K562 (cell line): Measurements from ENCODE around the gene FKBP15. TPM values are rescaled to one million over a fixed set of nuclear protein-coding genes. Genes with fewer than 3 reads are reported as not detected.
A peak's percentile ranks its signal among the peaks of the same experiment; 100 is the strongest.

Source experiments
- BACH1 ChIP-seq: fragments of 200-800 bp; sonication (Bioruptor generic); IDR thresholded peaks from 2 replicates; pipeline ENCODE4 v1.6.1; 2016; ENCODE audit warnings: missing genetic modification characterization, missing compliant biosample characterization
- DACH1 ChIP-seq: fragments of 450-650 bp; IDR thresholded peaks from 2 replicates; pipeline ENCODE4 v1.6.1; 2018; ENCODE audit not compliant: partially characterized antibody
- ESRRB ChIP-seq: fragments of 250-450 bp; sonication (Bioruptor Pico); IDR thresholded peaks from 2 replicates; pipeline ENCODE4 v1.5.0; 2020; ENCODE audit warnings: mild to moderate bottlenecking, moderate library complexity, borderline replicate concordance
- FIP1L1 ChIP-seq: fragments of 200-400 bp; formaldehyde crosslinking; IDR thresholded peaks from 2 replicates; pipeline ENCODE4 v1.6.1; 2018; ENCODE audit warnings: mild to moderate bottlenecking, low read depth, low read length; ENCODE audit not compliant: poor library complexity, severe bottlenecking
- FOXA3 ChIP-seq, 2 experiments: fragments of 450-650 bp in 1 of 2; sonication (generic) in 1 of 2; formaldehyde crosslinking; IDR thresholded peaks in 1 of 2; conservative IDR thresholded peaks in 1 of 2; 2 replicates each; pipeline versions ENCODE4 v1.4.0 to v1.8.0; 2020 to 2022; ENCODE audit warnings: mild to moderate bottlenecking in 2 of 2, missing genetic modification reagents in 1 of 2
- JUND ChIP-seq, 2 experiments: IDR thresholded peaks; 2 replicates in 1 of 2; 3 replicates in 1 of 2; pipeline ENCODE4 v1.6.1; 2011; ENCODE audit warnings: borderline replicate concordance in 2 of 2, low read depth in 2 of 2, low read length in 2 of 2, improper control_type of control experiment in 1 of 2, missing biosample characterization in 1 of 2, missing genetic modification characterization in 1 of 2, missing genetic modification reagents in 1 of 2
- KLF10 ChIP-seq: fragments of 250-450 bp; sonication (Bioruptor Pico); IDR thresholded peaks from 2 replicates; pipeline ENCODE4 v1.6.1; 2021; ENCODE audit warnings: matching md5 sums
- MAFG ChIP-seq: fragments of 450-650 bp; conservative IDR thresholded peaks from 2 replicates; pipeline ENCODE4 v1.6.1; 2016; ENCODE audit warnings: missing genetic modification characterization, missing compliant biosample characterization
- MAFK ChIP-seq: IDR thresholded peaks from 2 replicates; pipeline ENCODE4 v1.6.1; 2011; ENCODE audit warnings: low read length, improper control_type of control experiment
- NFE2 ChIP-seq: IDR thresholded peaks from 2 replicates; pipeline ENCODE4 v1.6.1; 2014; ENCODE audit warnings: antibody characterized with exemption, low read depth
- NFE2L1 ChIP-seq: fragments of 450-650 bp; IDR thresholded peaks from 2 replicates; pipeline ENCODE4 v1.6.1; 2016; ENCODE audit warnings: missing genetic modification characterization, low read depth, mild to moderate bottlenecking, missing compliant biosample characterization, moderate library complexity, borderline replicate concordance
- NFIC ChIP-seq: fragments of 450-650 bp; IDR thresholded peaks from 2 replicates; pipeline ENCODE4 v1.6.1; 2017; ENCODE audit warnings: mild to moderate bottlenecking, inconsistent platforms
- NFIX ChIP-seq: fragments of 250-450 bp; sonication (Bioruptor Pico); IDR thresholded peaks from 2 replicates; pipeline ENCODE4 v1.4.0; 2020; ENCODE audit warnings: low read depth, mild to moderate bottlenecking, moderate library complexity
- SIN3B ChIP-seq: fragments of 450-650 bp; IDR thresholded peaks from 2 replicates; pipeline ENCODE4 v1.6.1; 2017; ENCODE audit warnings: low read depth, mild to moderate bottlenecking, moderate library complexity
- SMARCA4 ChIP-seq: fragments of 450-650 bp; IDR thresholded peaks from 2 replicates; pipeline ENCODE4 v1.6.1; 2016
- ZBTB8A ChIP-seq: fragments of 450-650 bp; IDR thresholded peaks from 2 replicates; pipeline ENCODE4 v1.6.1; 2018; ENCODE audit warnings: mild to moderate bottlenecking, moderate library complexity; ENCODE audit not compliant: partially characterized antibody
- ZNF140 ChIP-seq: fragments of 250-450 bp; sonication (Bioruptor Pico); IDR thresholded peaks from 2 replicates; pipeline ENCODE4 v1.8.0; 2021; ENCODE audit warnings: moderate library complexity, mild to moderate bottlenecking, inconsistent platforms
- ZNF316 ChIP-seq: fragments of 450-650 bp; IDR thresholded peaks from 2 replicates; pipeline ENCODE4 v1.6.1; 2016
- polyA plus RNA-seq, 8 experiments: library from polyadenylated mRNA; depleted of rRNA in 4 of 8; stranded (reverse) in 5 of 8; unstranded in 3 of 8; fragments of >200 nt; fragmentation: Nextera tagmentation in 2 of 8; fragmentation: Illumina TruSeq in 1 of 8; extraction: Ambion mirVana in 2 of 8; extraction: Trizol in 1 of 8; gene quantifications; 2 replicates each; pipeline versions ENCODE4 v1.2.1 to v1.2.3, GENCODE V29; 2011 to 2014; ENCODE audit warnings: inconsistent platforms in 1 of 8, missing spikeins in 1 of 8
- total RNA-seq, 7 experiments: library from RNA; depleted of rRNA in 6 of 7; stranded (reverse); fragments of >200 nt in 6 of 7; fragmentation: Illumina TruSeq in 2 of 7; extraction: Trizol in 2 of 7; gene quantifications; 2 replicates each; pipeline versions ENCODE4 v1.2.1 to v1.2.3, GENCODE V29; 2011 to 2021; ENCODE audit warnings: low replicate concordance in 1 of 7
- TF ChIP-seq, protein P1 (sequence below): sonication (generic); formaldehyde crosslinking; IDR thresholded peaks from 2 replicates; pipeline ENCODE4 v1.4.0; 2020; ENCODE audit warnings: mild to moderate bottlenecking, missing genetic modification reagents
- TF ChIP-seq, protein P2 (sequence below): fragments of 450-650 bp; IDR thresholded peaks from 2 replicates; pipeline ENCODE4 v1.6.1; 2016
- TF ChIP-seq, protein P3 (sequence below): sonication (generic); formaldehyde crosslinking; IDR thresholded peaks from 2 replicates; pipeline ENCODE4 v1.8.1; 2022; ENCODE audit warnings: missing genetic modification reagents
- TF ChIP-seq, protein P4 (sequence below), 2 experiments: IDR thresholded peaks in 1 of 2; conservative IDR thresholded peaks in 1 of 2; 2 replicates each; pipeline ENCODE4 v1.6.1; 2016; ENCODE audit warnings: low read depth in 2 of 2, mild to moderate bottlenecking in 1 of 2, missing compliant biosample characterization in 1 of 2, missing genetic modification characterization in 1 of 2, moderate library complexity in 1 of 2

The FKBP15 gene
- total and polyA plus RNA-seq, 9 of the 15 experiments (the other 6 are each of a cell fraction or from before 2014, with no cell fraction given): 8.7 to 38.0 (median 18.9) TPM

DNA sequence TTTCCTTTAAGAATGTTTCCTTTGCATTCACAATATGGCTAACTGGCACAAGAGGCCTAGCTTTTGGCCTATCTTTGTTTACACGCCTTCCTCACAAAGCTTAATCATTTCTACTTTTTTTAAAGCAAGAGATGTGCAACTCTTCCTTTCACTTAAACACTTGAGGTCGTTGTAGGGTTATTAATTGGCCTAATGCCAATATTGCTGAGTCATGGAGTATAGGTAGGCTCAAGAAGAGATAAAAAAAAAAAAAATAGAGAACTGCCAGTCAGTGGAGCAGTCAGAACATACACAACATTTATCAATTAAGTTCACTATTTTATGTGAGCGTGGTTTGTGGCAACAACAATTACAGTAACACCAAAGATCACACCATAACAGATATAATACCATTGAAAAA lies 5.9 kb downstream of the FKBP15 start (continued):
- TF ChIP-seq, protein P1, sequence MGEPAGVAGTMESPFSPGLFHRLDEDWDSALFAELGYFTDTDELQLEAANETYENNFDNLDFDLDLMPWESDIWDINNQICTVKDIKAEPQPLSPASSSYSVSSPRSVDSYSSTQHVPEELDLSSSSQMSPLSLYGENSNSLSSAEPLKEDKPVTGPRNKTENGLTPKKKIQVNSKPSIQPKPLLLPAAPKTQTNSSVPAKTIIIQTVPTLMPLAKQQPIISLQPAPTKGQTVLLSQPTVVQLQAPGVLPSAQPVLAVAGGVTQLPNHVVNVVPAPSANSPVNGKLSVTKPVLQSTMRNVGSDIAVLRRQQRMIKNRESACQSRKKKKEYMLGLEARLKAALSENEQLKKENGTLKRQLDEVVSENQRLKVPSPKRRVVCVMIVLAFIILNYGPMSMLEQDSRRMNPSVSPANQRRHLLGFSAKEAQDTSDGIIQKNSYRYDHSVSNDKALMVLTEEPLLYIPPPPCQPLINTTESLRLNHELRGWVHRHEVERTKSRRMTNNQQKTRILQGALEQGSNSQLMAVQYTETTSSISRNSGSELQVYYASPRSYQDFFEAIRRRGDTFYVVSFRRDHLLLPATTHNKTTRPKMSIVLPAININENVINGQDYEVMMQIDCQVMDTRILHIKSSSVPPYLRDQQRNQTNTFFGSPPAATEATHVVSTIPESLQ: no peak
- TF ChIP-seq, protein P2, sequence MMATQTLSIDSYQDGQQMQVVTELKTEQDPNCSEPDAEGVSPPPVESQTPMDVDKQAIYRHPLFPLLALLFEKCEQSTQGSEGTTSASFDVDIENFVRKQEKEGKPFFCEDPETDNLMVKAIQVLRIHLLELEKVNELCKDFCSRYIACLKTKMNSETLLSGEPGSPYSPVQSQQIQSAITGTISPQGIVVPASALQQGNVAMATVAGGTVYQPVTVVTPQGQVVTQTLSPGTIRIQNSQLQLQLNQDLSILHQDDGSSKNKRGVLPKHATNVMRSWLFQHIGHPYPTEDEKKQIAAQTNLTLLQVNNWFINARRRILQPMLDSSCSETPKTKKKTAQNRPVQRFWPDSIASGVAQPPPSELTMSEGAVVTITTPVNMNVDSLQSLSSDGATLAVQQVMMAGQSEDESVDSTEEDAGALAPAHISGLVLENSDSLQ: 0 out of 2 replicates have a peak, but pooled peaks have one; percentile 18
- TF ChIP-seq NFE2L1 (tag): peak; percentile 91
- TF ChIP-seq NFE2: peak; percentile 84
- TF ChIP-seq ZNF140 (CRISPR knock-in tag): no peak
- TF ChIP-seq, protein P3, sequence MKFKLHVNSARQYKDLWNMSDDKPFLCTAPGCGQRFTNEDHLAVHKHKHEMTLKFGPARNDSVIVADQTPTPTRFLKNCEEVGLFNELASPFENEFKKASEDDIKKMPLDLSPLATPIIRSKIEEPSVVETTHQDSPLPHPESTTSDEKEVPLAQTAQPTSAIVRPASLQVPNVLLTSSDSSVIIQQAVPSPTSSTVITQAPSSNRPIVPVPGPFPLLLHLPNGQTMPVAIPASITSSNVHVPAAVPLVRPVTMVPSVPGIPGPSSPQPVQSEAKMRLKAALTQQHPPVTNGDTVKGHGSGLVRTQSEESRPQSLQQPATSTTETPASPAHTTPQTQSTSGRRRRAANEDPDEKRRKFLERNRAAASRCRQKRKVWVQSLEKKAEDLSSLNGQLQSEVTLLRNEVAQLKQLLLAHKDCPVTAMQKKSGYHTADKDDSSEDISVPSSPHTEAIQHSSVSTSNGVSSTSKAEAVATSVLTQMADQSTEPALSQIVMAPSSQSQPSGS: no peak
- TF ChIP-seq BACH1 (tag): peak; percentile 54; the same call in 1 of the 2 replicates
- TF ChIP-seq JUND (IDR thresholded peaks at IDR 0.05; ENCODE audit: borderline replicate concordance, low read depth, low read length): no peak; the same call in 1 of the 2 replicates
- TF ChIP-seq JUND (tag; IDR thresholded peaks at IDR 0.05; ENCODE audit: borderline replicate concordance, low read depth, low read length): 0 out of 3 replicates have a peak, but pooled peaks have one; percentile 27
- TF ChIP-seq KLF10 (CRISPR knock-in tag): no peak
- TF ChIP-seq ESRRB: no peak
- no peak for TF ChIP-seq FIP1L1
- peak; percentile 68 for TF ChIP-seq DACH1
- TF ChIP-seq FOXA3 (CRISPR knock-in tag; conservative IDR thresholded peaks at IDR 0.05 in 1 of 2, IDR thresholded peaks at IDR 0.05 in 1 of 2): no peak
- peak; percentile 96 for TF ChIP-seq ZNF316
- TF ChIP-seq NFIC: peak; percentile 97
- peak; percentile 95 for TF ChIP-seq MAFG (tag)
- TF ChIP-seq ZBTB8A: no peak
- TF ChIP-seq, protein P4, sequence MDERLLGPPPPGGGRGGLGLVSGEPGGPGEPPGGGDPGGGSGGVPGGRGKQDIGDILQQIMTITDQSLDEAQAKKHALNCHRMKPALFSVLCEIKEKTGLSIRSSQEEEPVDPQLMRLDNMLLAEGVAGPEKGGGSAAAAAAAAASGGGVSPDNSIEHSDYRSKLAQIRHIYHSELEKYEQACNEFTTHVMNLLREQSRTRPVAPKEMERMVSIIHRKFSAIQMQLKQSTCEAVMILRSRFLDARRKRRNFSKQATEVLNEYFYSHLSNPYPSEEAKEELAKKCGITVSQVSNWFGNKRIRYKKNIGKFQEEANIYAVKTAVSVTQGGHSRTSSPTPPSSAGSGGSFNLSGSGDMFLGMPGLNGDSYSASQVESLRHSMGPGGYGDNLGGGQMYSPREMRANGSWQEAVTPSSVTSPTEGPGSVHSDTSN (CRISPR knock-in tag; IDR thresholded peaks at IDR 0.05; ENCODE audit: low read depth): no peak
- TF ChIP-seq, protein P4 (tag; conservative IDR thresholded peaks at IDR 0.05; ENCODE audit: low read depth): 0 out of 2 replicates have a peak, but pooled peaks have one; percentile 22
- TF ChIP-seq MAFK: peak; percentile 89
- TF ChIP-seq SIN3B: no peak
- 0 out of 2 replicates have a peak, but pooled peaks have one; percentile 18 for TF ChIP-seq SMARCA4
- TF ChIP-seq NFIX: peak; percentile 81
